Stimulated activated naive CD8-positive, alpha-beta T cell treated with anti-CD3 and anti-CD28 coated beads, Interleukin-15, amount 100 ng/mL, for 72 hours (primary cell): Measurements from ENCODE around the gene CIPC.

Source experiments
- ATAC-seq: fragments of 150-1000 bp; cut with Tn5 transposase; 2 replicates; pipeline ENCODE4 v1.10.0; 2021; ENCODE audit warnings: mild to moderate bottlenecking, moderate library complexity
- DNase-seq, 2 donors: peaks; one replicate each; pipeline ENCODE4 v3.0.0; 2021 to 2022
- H3K27ac Mint-ChIP-seq, 2 donors: one replicate each; pipeline ENCODE4 v1.8.0; 2022; ENCODE audit warnings: mild to moderate bottlenecking in 2 of 2, mixed read lengths in 2 of 2, moderate library complexity in 2 of 2
- H3K27me3 Mint-ChIP-seq: one replicate; pipeline ENCODE4 v1.8.0; 2022; ENCODE audit warnings: mixed read lengths
- H3K4me1 Mint-ChIP-seq: one replicate; pipeline ENCODE4 v1.8.0; 2022; ENCODE audit warnings: mild to moderate bottlenecking, mixed read lengths
- H3K4me3 Mint-ChIP-seq, 2 donors: one replicate each; pipeline ENCODE4 v1.8.0; 2022; ENCODE audit warnings: mild to moderate bottlenecking in 2 of 2, mixed read lengths in 2 of 2, moderate library complexity in 1 of 2
- H3K9me3 Mint-ChIP-seq, 2 donors: one replicate each; pipeline ENCODE4 v1.8.0; 2022; ENCODE audit warnings: mixed read lengths in 2 of 2

The CIPC gene

DNA sequence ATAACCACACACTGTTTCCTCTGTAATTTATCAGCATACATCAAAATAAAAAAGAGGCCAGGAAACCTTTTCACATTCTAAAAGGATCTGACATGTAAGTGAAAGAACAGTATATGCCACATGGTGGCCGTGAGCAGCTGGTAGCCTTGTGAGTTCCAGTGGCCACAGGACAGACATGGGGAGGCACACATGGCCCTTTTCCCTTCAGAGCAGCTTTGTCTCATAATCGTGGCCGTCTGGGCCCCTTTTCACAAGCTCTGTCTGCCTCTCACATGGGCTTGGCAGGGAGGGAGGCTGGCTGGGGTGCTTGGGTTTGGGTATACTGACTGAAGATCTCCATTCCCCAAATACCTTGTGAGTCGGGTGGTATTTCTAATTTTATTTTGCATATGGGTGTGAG, 45.0 kb downstream of the CIPC start:
- Mint-ChIP-seq H3K4me1 (peaks cover 25% of the 10 kb centered on the region), H3K27me3 (peaks cover 88% of the 10 kb centered on the region), H3K4me3 (no peak overlapping the region), H3K9me3 (no peaks in the 10 kb centered on the region), H3K27ac (no peak overlapping the region)
- no peak for DNase-seq
- no peak for ATAC-seq

- no peak overlapping the region for H3K4me3 Mint-ChIP-seq
- H3K27ac Mint-ChIP-seq = no peak overlapping the region
- peaks cover 85% of the 10 kb centered on the region for H3K27me3 Mint-ChIP-seq
- peaks cover 13% of the 10 kb centered on the region for H3K4me1 Mint-ChIP-seq
- ATAC-seq (no peak), DNase-seq (no peak)
- H3K9me3 Mint-ChIP-seq = no peaks in the 10 kb centered on the region
Measured at GRCh38 chr14:77144412-77145115, 46.5 kb downstream of the CIPC start.

- ATAC-seq = no peak
- no peak overlapping the region for H3K27ac Mint-ChIP-seq
- peaks cover 74% of the 10 kb centered on the region for H3K27me3 Mint-ChIP-seq
- DNase-seq = no peak
- H3K9me3 Mint-ChIP-seq = no peaks in the 10 kb centered on the region
- H3K4me3 Mint-ChIP-seq = no peak overlapping the region
- H3K4me1 Mint-ChIP-seq = no peaks in the 10 kb centered on the region
Measured at GRCh38 chr14:77145975-77146740, 48.1 kb downstream of the CIPC start.

DNA sequence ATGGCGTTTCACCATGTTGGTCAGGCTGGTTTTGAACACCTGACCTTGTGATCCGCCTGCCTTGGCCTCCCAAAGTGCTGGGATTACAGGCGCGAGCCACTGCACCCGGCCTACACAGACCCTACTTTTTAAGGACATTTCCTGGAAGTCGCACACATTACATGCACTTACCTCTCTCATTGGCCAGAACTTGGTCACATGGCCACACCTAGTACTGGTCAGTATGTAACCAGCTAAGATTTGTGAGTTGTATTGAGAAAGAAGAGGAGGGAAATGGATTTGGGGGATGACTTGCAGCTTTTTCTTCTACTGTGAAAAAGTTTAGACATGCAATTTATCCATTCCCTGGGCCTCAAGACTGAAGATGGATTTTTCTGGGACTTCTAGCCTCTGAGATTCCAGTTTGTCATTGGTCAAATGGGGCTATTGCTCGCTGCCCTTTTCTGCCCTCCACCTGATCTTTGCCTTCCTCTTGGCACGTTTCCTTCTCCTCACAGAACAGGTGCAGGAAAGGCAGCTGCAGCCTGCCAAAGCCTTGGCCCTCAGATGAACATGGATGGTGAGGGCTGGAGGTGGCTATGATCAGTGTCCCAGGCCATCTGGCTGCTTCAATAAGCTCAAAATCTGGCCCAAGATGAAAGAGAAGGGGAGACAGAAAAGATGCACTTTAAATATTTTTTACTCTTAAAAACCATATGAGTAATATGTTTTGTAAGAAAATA, 50.6 kb downstream of the CIPC start:
- Mint-ChIP-seq H3K27me3 (peaks cover 66% of the 10 kb centered on the region), H3K4me3 (no peak overlapping the region), H3K9me3 (no peaks in the 10 kb centered on the region), H3K27ac (no peak overlapping the region), H3K4me1 (no peaks in the 10 kb centered on the region)
- DNase-seq (no peak), ATAC-seq (no peak)

- Mint-ChIP-seq H3K9me3 (no peaks in the 10 kb centered on the region), H3K27me3 (peaks cover 62% of the 10 kb centered on the region), H3K4me1 (no peaks in the 10 kb centered on the region), H3K27ac (no peak overlapping the region), H3K4me3 (no peak overlapping the region)
- ATAC-seq (no peak), DNase-seq (no peak)
Measured at GRCh38 chr14:77151245-77151644, 53.2 kb downstream of the CIPC start.

DNA sequence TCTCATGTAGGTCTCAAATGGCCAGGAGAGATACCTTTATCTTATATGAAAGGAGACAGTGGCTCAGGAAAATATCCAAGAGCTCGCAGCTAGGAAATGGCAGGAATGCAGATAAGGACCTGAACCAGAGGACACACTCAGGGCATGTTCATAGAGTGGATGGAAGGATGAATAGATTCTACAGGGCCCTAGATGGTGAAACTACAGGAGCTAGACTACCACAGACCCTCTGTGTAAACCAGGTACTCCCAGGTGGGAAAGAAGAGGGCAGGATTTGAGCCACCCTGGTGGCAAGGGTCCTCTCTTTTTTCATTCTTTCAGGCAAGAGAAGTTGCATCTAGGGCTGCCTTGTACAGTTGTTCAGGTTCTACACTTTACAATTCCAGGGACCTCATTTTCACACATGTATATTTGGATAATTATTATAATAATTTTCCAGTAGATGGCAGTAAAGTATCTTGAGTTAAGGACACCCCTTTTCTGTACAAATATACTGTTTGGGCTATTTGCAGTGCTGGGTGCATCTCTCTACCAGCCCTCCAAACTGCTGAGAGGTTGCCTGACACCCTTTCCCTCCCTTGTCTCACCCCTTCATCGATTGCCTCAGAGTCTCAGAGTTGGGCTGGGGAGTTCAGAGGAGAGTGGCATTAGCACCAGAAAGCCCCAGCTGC, 54.0 kb downstream of the CIPC start:
- Mint-ChIP-seq H3K4me3 (no peak overlapping the region), H3K27ac (no peak overlapping the region), H3K27me3 (peaks cover 54% of the 10 kb centered on the region), H3K9me3 (no peaks in the 10 kb centered on the region), H3K4me1 (no peaks in the 10 kb centered on the region)
- DNase-seq (no peak), ATAC-seq (peak; percentile 66)

- H3K27ac Mint-ChIP-seq = no peak overlapping the region
- DNase-seq (no peak), ATAC-seq (no peak)
- no peak overlapping the region for H3K4me3 Mint-ChIP-seq
- H3K4me1 Mint-ChIP-seq = no peaks in the 10 kb centered on the region
- H3K27me3 Mint-ChIP-seq = peaks cover 60% of the 10 kb centered on the region
- H3K9me3 Mint-ChIP-seq = no peaks in the 10 kb centered on the region
Measured at GRCh38 chr14:77153802-77154201, 55.7 kb downstream of the CIPC start.

GRCh38 chr14:77154421-77154820, 56.4 kb downstream of the CIPC start:
- Mint-ChIP-seq H3K4me1 (no peaks in the 10 kb centered on the region), H3K27ac (peak overlapping the region in 1 of 2 donors; percentile 53), H3K9me3 (no peaks in the 10 kb centered on the region), H3K4me3 (no peak overlapping the region), H3K27me3 (peaks cover 60% of the 10 kb centered on the region)
- DNase-seq (no peak), ATAC-seq (no peak)

DNA sequence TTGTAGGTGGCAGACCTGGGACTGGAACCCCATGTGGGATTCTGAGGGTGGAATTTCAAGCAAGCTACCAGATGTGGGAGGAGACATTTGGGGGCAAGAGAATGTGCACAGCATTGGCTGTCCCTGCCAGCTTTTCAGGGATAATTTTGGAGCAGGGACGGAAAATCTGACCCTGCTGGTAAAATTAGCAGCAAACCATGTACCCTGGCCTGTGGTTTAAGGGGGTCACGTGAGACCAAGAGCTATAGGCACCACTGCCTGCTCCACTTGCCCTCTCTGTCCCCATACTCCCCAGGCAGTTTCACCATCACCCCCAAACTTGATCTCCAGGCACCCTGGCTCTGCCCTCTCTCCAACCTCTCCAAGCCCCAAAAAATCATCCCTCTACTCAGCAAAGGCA, 57.0 kb downstream of the CIPC start:
- H3K4me1 Mint-ChIP-seq = no peaks in the 10 kb centered on the region
- ATAC-seq (no peak), DNase-seq (no peak)
- no peak overlapping the region for H3K4me3 Mint-ChIP-seq
- no peak overlapping the region for H3K27ac Mint-ChIP-seq
- peaks cover 59% of the 10 kb centered on the region for H3K27me3 Mint-ChIP-seq
- H3K9me3 Mint-ChIP-seq = no peaks in the 10 kb centered on the region

DNA sequence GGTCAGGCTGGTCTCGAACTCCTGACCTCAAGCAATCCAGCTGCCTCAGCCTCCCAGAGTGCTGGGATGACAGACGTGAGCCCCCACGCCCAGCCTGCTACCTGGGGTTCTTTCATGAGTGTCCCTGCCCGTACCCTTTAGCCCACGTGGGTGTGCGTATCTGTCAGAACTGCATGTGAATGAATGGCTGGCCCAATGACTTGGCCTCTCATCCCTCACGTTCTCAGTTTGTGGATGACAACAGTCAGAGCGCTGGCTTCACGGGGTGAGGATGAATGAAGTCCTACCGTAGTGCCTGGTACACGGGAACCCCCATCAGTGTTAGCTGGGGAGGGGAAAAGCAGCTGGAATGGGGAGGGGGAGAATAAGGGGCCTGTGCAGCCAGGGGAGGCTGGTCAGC, 59.7 kb downstream of the CIPC start:
- no peaks in the 10 kb centered on the region for H3K9me3 Mint-ChIP-seq
- H3K27me3 Mint-ChIP-seq = peaks cover 71% of the 10 kb centered on the region
- H3K4me1 Mint-ChIP-seq = no peaks in the 10 kb centered on the region
- DNase-seq (no peak), ATAC-seq (no peak)
- H3K4me3 Mint-ChIP-seq = no peak overlapping the region
- no peak overlapping the region for H3K27ac Mint-ChIP-seq

- H3K27me3 Mint-ChIP-seq = peaks cover 65% of the 10 kb centered on the region
- ATAC-seq (no peak), DNase-seq (no peak)
- H3K27ac Mint-ChIP-seq = no peak overlapping the region
- H3K4me1 Mint-ChIP-seq = no peaks in the 10 kb centered on the region
- H3K9me3 Mint-ChIP-seq = no peaks in the 10 kb centered on the region
- H3K4me3 Mint-ChIP-seq = no peak overlapping the region
Measured at GRCh38 chr14:77158175-77158881, 60.3 kb downstream of the CIPC start.

DNA sequence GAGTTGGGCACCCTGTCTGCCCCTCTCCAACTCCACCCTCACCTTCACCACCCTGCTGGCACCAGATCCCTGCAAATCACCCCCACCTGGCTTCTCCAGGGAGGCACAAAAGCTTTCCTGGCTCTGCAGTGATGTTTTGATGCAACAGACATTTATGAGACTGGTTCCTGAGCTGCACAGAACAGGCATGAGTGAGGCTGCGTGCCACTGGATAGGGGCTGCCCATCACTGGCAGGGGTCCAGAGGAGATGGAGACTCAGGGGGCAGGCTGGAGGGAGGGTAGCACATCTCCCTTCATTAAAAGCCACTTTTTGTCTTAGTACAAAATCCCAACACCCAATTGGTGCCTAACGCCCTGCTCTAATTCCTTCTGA, 60.8 kb downstream of the CIPC start:
- DNase-seq = no peak
- peaks cover 62% of the 10 kb centered on the region for H3K27me3 Mint-ChIP-seq
- H3K4me1 Mint-ChIP-seq = no peaks in the 10 kb centered on the region
- H3K4me3 Mint-ChIP-seq = no peak overlapping the region
- no peaks in the 10 kb centered on the region for H3K9me3 Mint-ChIP-seq
- ATAC-seq = no peak
- no peak overlapping the region for H3K27ac Mint-ChIP-seq

- no peak overlapping the region for H3K4me3 Mint-ChIP-seq
- peaks cover 58% of the 10 kb centered on the region for H3K27me3 Mint-ChIP-seq
- no peaks in the 10 kb centered on the region for H3K9me3 Mint-ChIP-seq
- no peak for DNase-seq
- no peak for ATAC-seq
- no peak overlapping the region for H3K27ac Mint-ChIP-seq
- H3K4me1 Mint-ChIP-seq = no peaks in the 10 kb centered on the region
Measured at GRCh38 chr14:77161011-77161410, 63.0 kb downstream of the CIPC start.
